ENCODE data around the gene GPC1. TPM values are rescaled to one million over a fixed set of nuclear protein-coding genes. Genes with fewer than 3 reads are reported as not detected.

Gene GPC1
- total RNA-seq, 1 donor from 2014 or later: 252 TPM

DNA sequence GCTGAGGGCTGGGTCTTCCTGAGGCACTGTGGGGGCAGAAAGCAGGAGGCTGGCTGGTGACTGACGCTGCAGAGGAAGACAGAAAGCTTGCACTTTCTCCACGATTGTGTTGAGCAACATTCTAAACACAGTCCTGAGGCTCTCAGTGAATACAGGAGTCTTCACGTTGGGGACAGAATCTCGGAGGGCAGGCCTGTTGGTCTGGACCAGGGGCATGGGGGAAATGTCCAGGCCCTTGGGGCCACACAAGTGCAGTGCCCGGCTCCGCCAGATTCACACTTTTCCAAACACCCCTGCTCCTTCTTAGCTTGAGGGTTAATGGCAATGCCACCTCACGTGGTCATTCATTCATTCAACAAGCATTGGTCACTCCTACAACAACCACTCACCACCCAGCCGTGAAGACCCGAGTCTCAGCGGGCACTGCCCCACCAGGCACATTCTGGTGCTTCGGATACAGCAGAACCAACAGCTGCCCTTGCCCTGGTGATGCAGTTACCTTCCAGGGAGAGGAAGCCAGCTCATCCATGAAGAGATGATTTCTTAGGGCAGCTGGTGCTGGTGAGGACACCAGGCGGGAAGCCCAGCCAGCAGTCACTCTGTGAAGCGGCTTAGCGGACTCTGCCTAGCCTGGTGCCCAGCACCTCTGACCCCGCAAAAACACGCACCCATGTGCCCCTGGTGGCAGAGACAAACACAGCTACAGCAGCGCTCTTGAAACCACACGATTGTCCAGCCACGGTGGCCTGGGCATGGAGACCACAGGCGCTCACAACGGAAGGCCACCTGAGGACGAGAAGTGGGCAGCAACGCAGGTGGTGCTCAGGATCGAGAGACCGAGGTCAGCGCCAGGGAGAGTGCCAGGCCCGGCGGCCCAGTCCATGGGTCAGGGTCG is 10.9 kb upstream of the GPC1 start:
- H3K9me3 ChIP-seq (ENCODE audit: insufficient read depth, low read depth, low read length): peaks cover 8% of the 10 kb centered on the region
- peaks cover 4% of the 10 kb centered on the region for H3K36me3 Mint-ChIP-seq (ENCODE audit: low read depth, unreplicated experiment)
- no peak overlapping the region for H3K4me2 ChIP-seq (ENCODE audit: low read length)
- H2AFZ ChIP-seq (ENCODE audit: low read depth, low read length): no peak overlapping the region
- H3K9me3 Mint-ChIP-seq (ENCODE audit: unreplicated experiment): peaks cover 29% of the 10 kb centered on the region
- H3K79me2 ChIP-seq (ENCODE audit: insufficient read depth, low read length): no peaks in the 10 kb centered on the region
- H3K27me3 Mint-ChIP-seq (ENCODE audit: low read depth, unreplicated experiment): peaks cover 34% of the 10 kb centered on the region
- H3K9ac ChIP-seq (ENCODE audit: low read length): no peak overlapping the region
- H3K27me3 ChIP-seq (ENCODE audit: insufficient read depth, low read length): no peaks in the 10 kb centered on the region
- TF ChIP-seq EZH2 (IDR thresholded peaks at IDR 0.05; ENCODE audit: insufficient read depth, low read length): no peak
- TF ChIP-seq, protein P1, sequence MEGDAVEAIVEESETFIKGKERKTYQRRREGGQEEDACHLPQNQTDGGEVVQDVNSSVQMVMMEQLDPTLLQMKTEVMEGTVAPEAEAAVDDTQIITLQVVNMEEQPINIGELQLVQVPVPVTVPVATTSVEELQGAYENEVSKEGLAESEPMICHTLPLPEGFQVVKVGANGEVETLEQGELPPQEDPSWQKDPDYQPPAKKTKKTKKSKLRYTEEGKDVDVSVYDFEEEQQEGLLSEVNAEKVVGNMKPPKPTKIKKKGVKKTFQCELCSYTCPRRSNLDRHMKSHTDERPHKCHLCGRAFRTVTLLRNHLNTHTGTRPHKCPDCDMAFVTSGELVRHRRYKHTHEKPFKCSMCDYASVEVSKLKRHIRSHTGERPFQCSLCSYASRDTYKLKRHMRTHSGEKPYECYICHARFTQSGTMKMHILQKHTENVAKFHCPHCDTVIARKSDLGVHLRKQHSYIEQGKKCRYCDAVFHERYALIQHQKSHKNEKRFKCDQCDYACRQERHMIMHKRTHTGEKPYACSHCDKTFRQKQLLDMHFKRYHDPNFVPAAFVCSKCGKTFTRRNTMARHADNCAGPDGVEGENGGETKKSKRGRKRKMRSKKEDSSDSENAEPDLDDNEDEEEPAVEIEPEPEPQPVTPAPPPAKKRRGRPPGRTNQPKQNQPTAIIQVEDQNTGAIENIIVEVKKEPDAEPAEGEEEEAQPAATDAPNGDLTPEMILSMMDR (IDR thresholded peaks at IDR 0.05; ENCODE audit: insufficient read depth, low read depth, low read length): no peak
- no peaks in the 10 kb centered on the region for H3K36me3 ChIP-seq (ENCODE audit: insufficient read depth, low read length)
- no peak overlapping the region for H3K4me3 ChIP-seq (ENCODE audit: insufficient read depth, low read depth, low read length)
- H3K4me3 Mint-ChIP-seq (ENCODE audit: unreplicated experiment): no peak overlapping the region
- H3K4me1 Mint-ChIP-seq (ENCODE audit: low read depth, unreplicated experiment): peaks cover 3% of the 10 kb centered on the region
- H3K27ac Mint-ChIP-seq (ENCODE audit: unreplicated experiment): no peak overlapping the region
- FAIRE-seq (no peak), DNase-seq (ENCODE audit: low read depth) (no peak)
- no peaks in the 10 kb centered on the region for H4K20me1 ChIP-seq (ENCODE audit: insufficient read depth, low read length)
- H3K4me1 ChIP-seq (ENCODE audit: insufficient read depth, low read length): peaks cover 2% of the 10 kb centered on the region
- H3K27ac ChIP-seq (ENCODE audit: low read depth, low read length): no peak overlapping the region

DNA sequence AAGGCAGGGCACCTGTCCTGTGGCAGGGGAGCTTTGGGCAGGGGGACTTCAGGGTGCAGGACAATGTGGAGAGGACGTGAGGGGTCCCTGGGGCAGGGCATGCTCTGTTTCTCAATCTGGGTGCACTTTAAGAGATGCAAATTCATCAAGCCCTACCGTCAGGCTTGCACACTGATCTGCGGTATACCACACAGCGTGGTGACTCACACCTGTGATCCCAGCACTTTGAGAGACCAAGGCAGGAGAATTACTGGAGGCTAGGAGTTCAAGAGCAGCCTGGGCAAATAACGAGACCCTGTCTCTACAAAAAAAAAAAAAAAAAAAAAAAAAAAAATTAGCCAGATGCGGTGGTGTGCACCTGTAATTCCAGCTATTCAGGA is 10.2 kb upstream of the GPC1 start:
- Histone ChIP-seq H3K4me3 (ENCODE audit: insufficient read depth, low read depth, low read length) (no peak overlapping the region), H3K4me2 (ENCODE audit: low read length) (no peak overlapping the region), H4K20me1 (ENCODE audit: insufficient read depth, low read length) (no peaks in the 10 kb centered on the region), H3K36me3 (ENCODE audit: insufficient read depth, low read length) (no peaks in the 10 kb centered on the region), H3K4me1 (ENCODE audit: insufficient read depth, low read length) (peaks cover 2% of the 10 kb centered on the region), H2AFZ (ENCODE audit: low read depth, low read length) (no peak overlapping the region), H3K9me3 (ENCODE audit: insufficient read depth, low read depth, low read length) (peaks cover 8% of the 10 kb centered on the region), H3K27me3 (ENCODE audit: insufficient read depth, low read length) (no peaks in the 10 kb centered on the region), H3K27ac (ENCODE audit: low read depth, low read length) (no peak overlapping the region), H3K79me2 (ENCODE audit: insufficient read depth, low read length) (no peaks in the 10 kb centered on the region), H3K9ac (ENCODE audit: low read length) (no peak overlapping the region)
- TF ChIP-seq, protein P1 (IDR thresholded peaks at IDR 0.05; ENCODE audit: insufficient read depth, low read depth, low read length): no peak
- no peak for TF ChIP-seq EZH2 (IDR thresholded peaks at IDR 0.05; ENCODE audit: insufficient read depth, low read length)
- H3K4me3 Mint-ChIP-seq (ENCODE audit: unreplicated experiment): no peak overlapping the region
- no peak overlapping the region for H3K27ac Mint-ChIP-seq (ENCODE audit: unreplicated experiment)
- peaks cover 34% of the 10 kb centered on the region for H3K27me3 Mint-ChIP-seq (ENCODE audit: low read depth, unreplicated experiment)
- peaks cover 3% of the 10 kb centered on the region for H3K4me1 Mint-ChIP-seq (ENCODE audit: low read depth, unreplicated experiment)
- FAIRE-seq (no peak), DNase-seq (ENCODE audit: low read depth) (no peak)
- peaks cover 4% of the 10 kb centered on the region for H3K36me3 Mint-ChIP-seq (ENCODE audit: low read depth, unreplicated experiment)
- H3K9me3 Mint-ChIP-seq (ENCODE audit: unreplicated experiment): peaks cover 26% of the 10 kb centered on the region

DNA sequence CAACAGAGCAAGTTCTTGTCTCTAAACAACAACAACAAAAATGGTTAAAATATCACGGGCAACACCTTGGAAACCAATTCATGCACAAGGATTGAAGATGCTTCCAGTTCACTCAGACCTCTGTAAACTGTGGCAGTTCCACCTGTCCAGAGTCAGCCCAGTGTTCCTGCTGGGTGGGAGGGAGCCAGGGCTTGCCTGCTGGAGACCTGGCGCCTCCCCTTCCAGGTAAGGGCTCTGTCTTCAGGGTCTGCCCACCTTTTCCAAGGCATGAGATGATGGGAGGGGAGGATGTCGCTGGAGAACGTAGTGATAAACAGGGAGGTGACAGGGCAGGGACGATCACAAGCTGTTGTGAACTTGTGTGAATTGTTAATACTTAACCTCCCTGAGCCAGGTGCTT is 9.8 kb upstream of the GPC1 start:
- Mint-ChIP-seq H3K4me1 (ENCODE audit: low read depth, unreplicated experiment) (peaks cover 3% of the 10 kb centered on the region), H3K36me3 (ENCODE audit: low read depth, unreplicated experiment) (peaks cover 4% of the 10 kb centered on the region), H3K27ac (ENCODE audit: unreplicated experiment) (no peak overlapping the region), H3K4me3 (ENCODE audit: unreplicated experiment) (no peak overlapping the region), H3K9me3 (ENCODE audit: unreplicated experiment) (peaks cover 25% of the 10 kb centered on the region), H3K27me3 (ENCODE audit: low read depth, unreplicated experiment) (peaks cover 34% of the 10 kb centered on the region)
- no peak overlapping the region for H3K9ac ChIP-seq (ENCODE audit: low read length)
- H3K4me3 ChIP-seq (ENCODE audit: insufficient read depth, low read depth, low read length): no peak overlapping the region
- no peak overlapping the region for H3K27ac ChIP-seq (ENCODE audit: low read depth, low read length)
- H3K79me2 ChIP-seq (ENCODE audit: insufficient read depth, low read length): no peaks in the 10 kb centered on the region
- TF ChIP-seq, protein P1 (IDR thresholded peaks at IDR 0.05; ENCODE audit: insufficient read depth, low read depth, low read length): no peak
- TF ChIP-seq EZH2 (IDR thresholded peaks at IDR 0.05; ENCODE audit: insufficient read depth, low read length): no peak
- H3K4me1 ChIP-seq (ENCODE audit: insufficient read depth, low read length): peaks cover 2% of the 10 kb centered on the region
- no peak overlapping the region for H2AFZ ChIP-seq (ENCODE audit: low read depth, low read length)
- DNase-seq (ENCODE audit: low read depth): no peak
- no peaks in the 10 kb centered on the region for H3K36me3 ChIP-seq (ENCODE audit: insufficient read depth, low read length)
- no peaks in the 10 kb centered on the region for H4K20me1 ChIP-seq (ENCODE audit: insufficient read depth, low read length)
- FAIRE-seq: no peak
- H3K27me3 ChIP-seq (ENCODE audit: insufficient read depth, low read length): no peaks in the 10 kb centered on the region
- no peak overlapping the region for H3K4me2 ChIP-seq (ENCODE audit: low read length)
- H3K9me3 ChIP-seq (ENCODE audit: insufficient read depth, low read depth, low read length): peaks cover 8% of the 10 kb centered on the region

Data from astrocyte (in vitro differentiated cells and primary cell).